ENCODE measurements around the gene LMBRD2. TPM values are rescaled to one million over a fixed set of nuclear protein-coding genes. Genes with fewer than 3 reads are reported as not detected.

LMBRD2 gene
- total RNA-seq, 1 experiment from 2014 or later = 6.4 TPM

DNA sequence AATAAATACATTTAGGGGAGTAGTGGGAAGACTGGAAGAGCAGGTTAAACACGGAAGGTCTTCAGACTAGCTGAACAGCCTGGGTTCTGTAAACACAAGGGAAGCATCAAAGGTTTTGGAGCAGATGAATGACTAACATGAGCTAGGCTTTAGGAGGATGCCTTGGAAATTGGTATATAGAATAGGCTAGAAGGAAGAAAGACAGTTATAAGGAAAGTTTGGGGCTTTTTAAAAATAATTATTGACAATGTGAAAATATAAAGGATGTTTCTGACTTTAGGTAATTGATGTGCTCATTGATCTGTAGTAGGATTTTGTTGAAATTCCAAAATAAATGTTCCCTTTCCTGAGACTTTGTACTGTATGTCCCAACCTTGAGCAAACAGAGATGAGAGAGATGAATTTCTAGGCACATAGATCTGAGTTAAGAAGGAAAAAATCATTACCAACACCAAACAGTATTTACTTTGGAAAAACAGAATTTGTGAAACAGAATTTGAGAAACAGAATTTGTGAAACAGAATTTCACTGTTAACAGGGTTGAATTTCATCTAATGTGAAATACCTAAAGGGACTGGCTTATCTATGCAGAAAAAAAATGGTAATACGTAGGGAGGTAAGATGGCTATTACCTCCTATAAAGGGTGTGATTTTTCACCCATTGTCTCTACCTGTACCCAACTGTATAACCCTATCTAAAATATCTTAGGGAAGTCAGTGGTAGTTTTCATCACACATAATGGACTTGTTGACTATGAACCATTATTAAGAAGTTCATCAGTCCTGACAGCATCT is 29.1 kb upstream of the LMBRD2 start:
- BruUV-seq (replicated peaks) = no TSS peak
- intact Hi-C loops (cut with micrococcal nuclease; ENCODE audit: unreplicated experiment) = no loop called here
- H3K27me3 ChIP-seq (replicated peaks; ENCODE audit: insufficient read depth, low read depth, low read length, poor library complexity) = no peaks in the 10 kb centered on the region
- H3K36me3 ChIP-seq (ENCODE audit: insufficient read depth, low read length, poor library complexity, severe bottlenecking) = peaks cover 83% of the 10 kb centered on the region
- POLR2A ChIA-PET (ENCODE audit: low non-redundant PET) = no interaction called here
- TF ChIP-seq, protein P1, sequence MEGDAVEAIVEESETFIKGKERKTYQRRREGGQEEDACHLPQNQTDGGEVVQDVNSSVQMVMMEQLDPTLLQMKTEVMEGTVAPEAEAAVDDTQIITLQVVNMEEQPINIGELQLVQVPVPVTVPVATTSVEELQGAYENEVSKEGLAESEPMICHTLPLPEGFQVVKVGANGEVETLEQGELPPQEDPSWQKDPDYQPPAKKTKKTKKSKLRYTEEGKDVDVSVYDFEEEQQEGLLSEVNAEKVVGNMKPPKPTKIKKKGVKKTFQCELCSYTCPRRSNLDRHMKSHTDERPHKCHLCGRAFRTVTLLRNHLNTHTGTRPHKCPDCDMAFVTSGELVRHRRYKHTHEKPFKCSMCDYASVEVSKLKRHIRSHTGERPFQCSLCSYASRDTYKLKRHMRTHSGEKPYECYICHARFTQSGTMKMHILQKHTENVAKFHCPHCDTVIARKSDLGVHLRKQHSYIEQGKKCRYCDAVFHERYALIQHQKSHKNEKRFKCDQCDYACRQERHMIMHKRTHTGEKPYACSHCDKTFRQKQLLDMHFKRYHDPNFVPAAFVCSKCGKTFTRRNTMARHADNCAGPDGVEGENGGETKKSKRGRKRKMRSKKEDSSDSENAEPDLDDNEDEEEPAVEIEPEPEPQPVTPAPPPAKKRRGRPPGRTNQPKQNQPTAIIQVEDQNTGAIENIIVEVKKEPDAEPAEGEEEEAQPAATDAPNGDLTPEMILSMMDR (conservative IDR thresholded peaks at IDR 0.05; ENCODE audit: low read depth, low read length) = no peak
- no peak for TF ChIP-seq EZH2 (IDR thresholded peaks at IDR 0.05; ENCODE audit: borderline replicate concordance, low read depth, low read length, poor library complexity, severe bottlenecking)
- CTCF ChIA-PET = no interaction called here
- H3K4me1 ChIP-seq (ENCODE audit: insufficient read depth, low read length, poor library complexity, severe bottlenecking) = no peaks in the 10 kb centered on the region
- no peaks in the 10 kb centered on the region for H3K9me3 ChIP-seq (ENCODE audit: low read depth, low read length, poor library complexity, severe bottlenecking)
- DNase-seq (ENCODE audit: low spot score) = no peak
- H3K27ac ChIP-seq (ENCODE audit: low read depth, low read length, poor library complexity, severe bottlenecking) = no peak overlapping the region
- H3K4me3 ChIP-seq (ENCODE audit: low read depth, low read length, poor library complexity, severe bottlenecking) = no peak overlapping the region

DNA sequence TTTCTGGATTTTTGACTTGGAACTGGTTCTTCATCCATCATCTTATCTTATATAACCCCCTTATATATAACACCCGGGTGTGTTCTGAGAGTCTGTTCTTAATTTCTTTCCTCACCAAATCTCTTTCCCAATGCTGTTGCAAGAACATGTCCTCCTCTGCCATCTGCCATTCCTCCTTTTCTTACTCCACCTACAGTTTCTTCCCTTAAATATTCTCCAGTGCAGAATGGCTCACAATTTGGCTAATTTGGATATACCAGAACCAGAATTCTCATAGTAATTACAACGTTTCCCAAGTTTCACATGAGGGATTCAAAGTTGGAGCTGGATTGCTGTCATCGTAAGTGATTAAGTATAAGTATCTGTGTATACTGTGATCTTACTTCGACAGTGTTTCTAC is 28.3 kb upstream of the LMBRD2 start:
- Histone ChIP-seq H3K27me3 (replicated peaks; ENCODE audit: insufficient read depth, low read depth, low read length, poor library complexity) (no peaks in the 10 kb centered on the region), H3K9me3 (ENCODE audit: low read depth, low read length, poor library complexity, severe bottlenecking) (no peaks in the 10 kb centered on the region), H3K4me3 (ENCODE audit: low read depth, low read length, poor library complexity, severe bottlenecking) (no peak overlapping the region), H3K4me1 (ENCODE audit: insufficient read depth, low read length, poor library complexity, severe bottlenecking) (no peaks in the 10 kb centered on the region), H3K27ac (ENCODE audit: low read depth, low read length, poor library complexity, severe bottlenecking) (no peak overlapping the region), H3K36me3 (ENCODE audit: insufficient read depth, low read length, poor library complexity, severe bottlenecking) (peaks cover 91% of the 10 kb centered on the region)
- BruUV-seq (replicated peaks) = no TSS peak
- DNase-seq (ENCODE audit: low spot score) = no peak
- intact Hi-C loops (cut with micrococcal nuclease; ENCODE audit: unreplicated experiment) = loop anchor here (2.0 to 5.0 kb wide), 2 partner anchors 125 to 222 kb away; no protein-coding TSS in a partner anchor
- ChIA-PET POLR2A (ENCODE audit: low non-redundant PET) (no interaction called here), CTCF (no interaction called here)
- TF ChIP-seq EZH2 (IDR thresholded peaks at IDR 0.05; ENCODE audit: borderline replicate concordance, low read depth, low read length, poor library complexity, severe bottlenecking) = no peak
- TF ChIP-seq, protein P1 (conservative IDR thresholded peaks at IDR 0.05; ENCODE audit: low read depth, low read length) = no peak

DNA sequence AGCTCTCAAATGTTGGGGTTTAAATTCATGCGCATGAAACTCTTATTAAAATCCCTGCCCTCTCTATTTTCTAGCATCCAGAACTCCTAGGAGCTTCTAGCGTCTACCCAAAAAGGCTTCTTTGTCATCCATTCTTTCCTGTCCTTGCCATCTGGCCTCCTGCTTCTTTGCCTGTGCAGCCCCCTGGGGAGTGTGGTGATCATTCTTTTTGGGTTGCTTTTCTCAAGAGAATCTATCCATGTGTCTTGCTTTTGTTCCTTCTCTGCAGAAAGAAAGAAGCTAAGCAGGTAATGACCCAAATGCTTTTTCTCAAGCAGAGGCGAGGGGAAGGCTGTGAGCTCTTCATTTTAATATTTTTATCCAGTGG is 26.8 kb upstream of the LMBRD2 start:
- ChIA-PET POLR2A (ENCODE audit: low non-redundant PET) (no interaction called here), CTCF (interaction anchor here (1.0 kb wide), 1 partner anchor 63 kb away, joined by 4 read pairs; the partner anchor contains the start of gene NADK2)
- peaks cover 5% of the 10 kb centered on the region for H3K4me1 ChIP-seq (ENCODE audit: insufficient read depth, low read length, poor library complexity, severe bottlenecking)
- TF ChIP-seq EZH2 (IDR thresholded peaks at IDR 0.05; ENCODE audit: borderline replicate concordance, low read depth, low read length, poor library complexity, severe bottlenecking) = no peak
- TF ChIP-seq, protein P1 (conservative IDR thresholded peaks at IDR 0.05; ENCODE audit: low read depth, low read length) = no peak
- no peaks in the 10 kb centered on the region for H3K9me3 ChIP-seq (ENCODE audit: low read depth, low read length, poor library complexity, severe bottlenecking)
- no peak overlapping the region for H3K4me3 ChIP-seq (ENCODE audit: low read depth, low read length, poor library complexity, severe bottlenecking)
- no peaks in the 10 kb centered on the region for H3K27me3 ChIP-seq (replicated peaks; ENCODE audit: insufficient read depth, low read depth, low read length, poor library complexity)
- intact Hi-C loops (cut with micrococcal nuclease; ENCODE audit: unreplicated experiment) = loop anchor here (2.0 to 5.0 kb wide), 2 partner anchors 126 to 224 kb away; no protein-coding TSS in a partner anchor
- H3K36me3 ChIP-seq (ENCODE audit: insufficient read depth, low read length, poor library complexity, severe bottlenecking) = peaks cover 99% of the 10 kb centered on the region
- no peak for DNase-seq (ENCODE audit: low spot score)
- H3K27ac ChIP-seq (ENCODE audit: low read depth, low read length, poor library complexity, severe bottlenecking) = no peak overlapping the region
- no TSS peak for BruUV-seq (replicated peaks)
